SU-DHL-6 (cell line): ENCODE data around the gene IQCM.

Experiments
- EZH2phosphoT487 ChIP-seq: fragments of 200-600 bp; sonication (generic), shearing (Covaris generic); conservative IDR thresholded peaks from 2 replicates; pipeline ENCODE4 v1.6.1; 2018; ENCODE audit warnings: mild to moderate bottlenecking, antibody characterized with exemption, low read length, moderate library complexity, mixed read lengths
- TF ChIP-seq, protein P1 (sequence below): fragments of 200-600 bp; sonication (generic); IDR thresholded peaks from one replicate; pipeline ENCODE4 v1.5.1; 2017; ENCODE audit warnings: antibody characterized with exemption, mild to moderate bottlenecking, low read length, moderate library complexity; ENCODE audit not compliant: insufficient read depth, poor library complexity, severe bottlenecking

DNA sequence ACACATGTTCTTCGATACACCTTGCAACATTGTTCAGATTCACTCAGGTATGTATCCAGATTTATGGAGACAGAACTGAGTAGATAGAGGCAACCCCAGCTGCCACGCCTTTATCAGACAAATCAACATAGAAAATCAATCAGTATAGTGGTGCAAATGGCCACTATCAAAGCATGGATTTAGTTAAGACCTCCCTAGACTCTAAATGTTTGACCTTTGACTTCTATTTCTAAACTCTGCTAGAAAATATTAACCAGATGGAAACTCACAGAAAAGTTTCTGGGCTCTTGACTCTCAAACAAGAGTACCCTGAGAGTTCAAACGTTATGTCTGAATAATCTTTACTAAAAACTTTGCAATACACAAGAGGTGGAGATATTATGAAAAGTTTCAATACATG is 411.5 kb downstream of the IQCM start:
- TF ChIP-seq, protein P1, sequence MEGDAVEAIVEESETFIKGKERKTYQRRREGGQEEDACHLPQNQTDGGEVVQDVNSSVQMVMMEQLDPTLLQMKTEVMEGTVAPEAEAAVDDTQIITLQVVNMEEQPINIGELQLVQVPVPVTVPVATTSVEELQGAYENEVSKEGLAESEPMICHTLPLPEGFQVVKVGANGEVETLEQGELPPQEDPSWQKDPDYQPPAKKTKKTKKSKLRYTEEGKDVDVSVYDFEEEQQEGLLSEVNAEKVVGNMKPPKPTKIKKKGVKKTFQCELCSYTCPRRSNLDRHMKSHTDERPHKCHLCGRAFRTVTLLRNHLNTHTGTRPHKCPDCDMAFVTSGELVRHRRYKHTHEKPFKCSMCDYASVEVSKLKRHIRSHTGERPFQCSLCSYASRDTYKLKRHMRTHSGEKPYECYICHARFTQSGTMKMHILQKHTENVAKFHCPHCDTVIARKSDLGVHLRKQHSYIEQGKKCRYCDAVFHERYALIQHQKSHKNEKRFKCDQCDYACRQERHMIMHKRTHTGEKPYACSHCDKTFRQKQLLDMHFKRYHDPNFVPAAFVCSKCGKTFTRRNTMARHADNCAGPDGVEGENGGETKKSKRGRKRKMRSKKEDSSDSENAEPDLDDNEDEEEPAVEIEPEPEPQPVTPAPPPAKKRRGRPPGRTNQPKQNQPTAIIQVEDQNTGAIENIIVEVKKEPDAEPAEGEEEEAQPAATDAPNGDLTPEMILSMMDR = no peak
- no peak for TF ChIP-seq EZH2phosphoT487
